HG03342 (cell line): Measurements from ENCODE around the gene ZGLP1.

Experiments
- ATAC-seq: cut with Tn5 transposase; IDR thresholded peaks from one replicate; pipeline ENCODE4 v1.9.1; 2021; ENCODE audit warnings: mild to moderate bottlenecking, moderate library complexity; ENCODE audit not compliant: unreplicated experiment

The ZGLP1 gene

DNA sequence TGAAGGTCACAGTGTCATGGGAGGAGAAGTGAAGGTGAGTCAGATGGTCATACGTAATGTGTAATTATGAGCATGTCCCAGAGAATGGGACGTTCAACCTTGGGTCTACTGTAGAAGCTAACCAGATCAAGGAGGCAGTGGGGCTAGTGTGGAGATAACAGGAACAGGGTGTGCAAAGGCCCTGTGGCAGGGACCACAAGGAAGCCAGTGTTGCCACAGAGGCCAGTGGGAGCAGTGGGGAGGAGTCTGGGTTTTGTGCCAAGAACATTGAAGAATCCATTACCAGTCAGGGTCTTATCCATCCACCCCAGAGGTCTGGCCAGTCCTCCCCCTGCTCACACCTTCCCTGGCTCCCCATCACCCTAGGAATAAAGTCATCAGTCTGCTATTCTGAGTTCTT is 54.3 kb downstream of the ZGLP1 start:
- no peak for ATAC-seq
